Measurements from ENCODE around the gene ZNF804A.

GRCh38 chr2:184875212-184875611 is 276.9 kb downstream of the ZNF804A start:
- TF ChIP-seq, protein P1, sequence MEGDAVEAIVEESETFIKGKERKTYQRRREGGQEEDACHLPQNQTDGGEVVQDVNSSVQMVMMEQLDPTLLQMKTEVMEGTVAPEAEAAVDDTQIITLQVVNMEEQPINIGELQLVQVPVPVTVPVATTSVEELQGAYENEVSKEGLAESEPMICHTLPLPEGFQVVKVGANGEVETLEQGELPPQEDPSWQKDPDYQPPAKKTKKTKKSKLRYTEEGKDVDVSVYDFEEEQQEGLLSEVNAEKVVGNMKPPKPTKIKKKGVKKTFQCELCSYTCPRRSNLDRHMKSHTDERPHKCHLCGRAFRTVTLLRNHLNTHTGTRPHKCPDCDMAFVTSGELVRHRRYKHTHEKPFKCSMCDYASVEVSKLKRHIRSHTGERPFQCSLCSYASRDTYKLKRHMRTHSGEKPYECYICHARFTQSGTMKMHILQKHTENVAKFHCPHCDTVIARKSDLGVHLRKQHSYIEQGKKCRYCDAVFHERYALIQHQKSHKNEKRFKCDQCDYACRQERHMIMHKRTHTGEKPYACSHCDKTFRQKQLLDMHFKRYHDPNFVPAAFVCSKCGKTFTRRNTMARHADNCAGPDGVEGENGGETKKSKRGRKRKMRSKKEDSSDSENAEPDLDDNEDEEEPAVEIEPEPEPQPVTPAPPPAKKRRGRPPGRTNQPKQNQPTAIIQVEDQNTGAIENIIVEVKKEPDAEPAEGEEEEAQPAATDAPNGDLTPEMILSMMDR (conservative IDR thresholded peaks at IDR 0.05; ENCODE audit: low read depth, low read length) = no peak
- TF ChIP-seq EZH2 (IDR thresholded peaks at IDR 0.05; ENCODE audit: borderline replicate concordance, low read depth, low read length, poor library complexity, severe bottlenecking) = no peak
